NB4 (cell line): Measurements from ENCODE around the gene C14orf93.

Experiments used
- DNase-seq: peaks from one replicate; pipeline ENCODE4 v3.0.0; 2010; ENCODE audit warnings: low read depth
- H3K4me3 ChIP-seq: one replicate; pipeline ENCODE4 v1.5.1; 2011; ENCODE audit warnings: mild to moderate bottlenecking, low read depth, low read length, moderate library complexity
- CTCF ChIP-seq: IDR thresholded peaks from one replicate; pipeline ENCODE4 v1.5.1; 2012; ENCODE audit warnings: low read depth, low read length
- MAX ChIP-seq: IDR thresholded peaks from 2 replicates; pipeline ENCODE4 v1.6.1; 2011; ENCODE audit warnings: low read depth, low read length
- MYC ChIP-seq: IDR thresholded peaks from 2 replicates; pipeline ENCODE4 v1.6.1; 2011; ENCODE audit warnings: low read depth, low read length
- POLR2A ChIP-seq: IDR thresholded peaks from 2 replicates; pipeline ENCODE4 v1.6.1; 2011; ENCODE audit warnings: mild to moderate bottlenecking; ENCODE audit not compliant: insufficient read length; ENCODE audit errors: extremely low read depth

C14orf93 gene

DNA sequence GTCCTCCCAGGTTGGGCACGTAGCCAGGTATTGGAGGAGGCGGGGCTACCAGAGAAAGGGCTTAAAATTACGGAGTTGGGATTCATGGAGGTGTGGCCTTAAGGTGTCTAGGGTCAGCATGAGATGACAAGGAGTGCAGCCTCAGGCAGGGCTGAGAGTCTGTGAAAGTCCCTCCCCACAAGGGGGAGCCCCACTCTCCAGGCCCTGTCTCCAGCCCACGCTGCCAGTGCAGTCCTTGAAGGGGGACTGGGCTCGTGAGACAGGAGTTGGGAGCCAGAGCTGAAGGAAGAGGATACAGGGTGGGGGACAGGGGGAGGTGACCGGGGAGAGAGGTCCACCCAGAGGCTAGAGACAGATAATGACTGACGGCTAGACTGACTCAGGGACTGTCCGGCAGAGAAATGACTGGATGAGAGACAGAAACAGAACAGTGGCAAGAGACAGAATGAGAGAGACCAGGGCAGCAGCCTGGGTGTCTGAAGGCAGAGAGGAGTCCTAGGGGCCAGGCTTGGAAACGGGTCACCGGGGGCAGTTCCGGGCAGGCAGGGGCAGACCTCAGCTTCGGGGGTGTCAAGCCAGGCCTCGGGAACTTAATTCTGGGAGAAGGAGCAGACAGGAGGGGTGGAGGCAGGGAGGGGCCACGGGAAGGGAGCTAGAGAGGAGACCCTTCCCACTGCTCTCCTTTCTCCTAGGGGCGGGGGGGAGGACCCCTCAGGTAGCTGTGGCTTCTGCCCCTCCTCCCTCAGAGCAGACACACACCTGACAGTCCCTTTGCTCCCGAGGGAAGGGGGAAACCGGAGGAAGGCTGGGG is 46.4 kb upstream of the C14orf93 start:
- peak overlapping the region; percentile 57 for H3K4me3 ChIP-seq
- peak; percentile 83 for DNase-seq

GRCh38 chr14:23055621-23056144 is 45.7 kb upstream of the C14orf93 start:
- no peak for DNase-seq
- no peak overlapping the region for H3K4me3 ChIP-seq
- no peak for TF ChIP-seq CTCF
- TF ChIP-seq POLR2A: no peak
- TF ChIP-seq MAX: no peak
- no peak for TF ChIP-seq MYC

More for the DNA sequence above, 46.4 kb upstream of the C14orf93 start:
- no peak for TF ChIP-seq POLR2A
- TF ChIP-seq MAX: no peak
- TF ChIP-seq MYC: no peak
- TF ChIP-seq CTCF: peak; percentile 86

DNA sequence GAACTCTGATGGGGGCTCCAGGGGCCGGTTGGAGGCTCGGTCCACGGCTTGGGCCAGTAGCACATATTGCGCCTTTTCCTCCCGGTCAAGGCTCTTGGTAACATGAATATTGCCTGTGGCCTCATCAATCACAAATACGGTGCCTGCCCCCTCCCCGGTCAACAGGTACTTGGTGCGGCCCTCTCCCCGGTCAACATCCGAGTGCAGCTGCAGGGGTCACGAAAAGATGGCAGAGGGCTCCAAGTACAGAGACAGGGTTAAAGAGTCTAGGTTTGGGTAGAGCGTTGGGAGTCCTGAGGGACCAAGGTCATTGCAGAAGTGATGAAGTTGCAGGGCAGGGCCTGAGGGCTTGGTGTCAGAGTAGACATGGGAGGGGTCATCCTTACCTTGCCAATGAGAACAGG is 45.2 kb upstream of the C14orf93 start:
- TF ChIP-seq CTCF: no peak
- TF ChIP-seq POLR2A: no peak
- TF ChIP-seq MYC: no peak
- TF ChIP-seq MAX: no peak
- H3K4me3 ChIP-seq: no peak overlapping the region
- DNase-seq: no peak

- DNase-seq: peak; percentile 41
- TF ChIP-seq MAX: no peak
- TF ChIP-seq POLR2A: no peak
- TF ChIP-seq MYC: no peak
- TF ChIP-seq CTCF: no peak
- H3K4me3 ChIP-seq: no peak overlapping the region
These were observed 44.3 kb upstream of the C14orf93 start for GRCh38 chr14:23054000-23054811.

DNA sequence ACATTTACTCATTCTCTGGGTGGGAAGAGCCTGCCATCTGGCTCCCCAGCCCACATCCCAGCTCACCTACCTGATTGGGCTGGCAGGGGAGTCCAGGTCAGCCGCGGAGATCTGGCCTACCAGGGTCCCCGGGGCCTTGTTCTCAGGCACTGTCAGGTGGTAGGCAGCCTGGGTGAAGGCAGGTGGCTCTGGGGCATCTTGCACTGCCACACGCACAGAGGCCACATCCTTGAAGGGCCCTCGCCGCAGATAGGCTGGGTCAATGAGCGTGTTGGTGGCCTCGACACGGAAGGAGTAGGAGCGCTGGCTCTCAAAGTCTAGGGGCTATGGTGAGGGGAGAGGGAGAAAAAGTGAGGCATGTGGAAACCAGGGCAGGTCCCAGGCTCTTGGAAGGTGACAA is 43.5 kb upstream of the C14orf93 start:
- DNase-seq: no peak
- TF ChIP-seq POLR2A: no peak
- no peak for TF ChIP-seq CTCF
- TF ChIP-seq MYC: no peak
- H3K4me3 ChIP-seq: no peak overlapping the region
